CD4-positive, alpha-beta T cell treated with Interferon alpha-2 for 1 hour (primary cell): ENCODE results near the gene R3HDM4.

Source experiments
- DNase-seq, 2 donors: peaks; one replicate each; pipeline ENCODE4 v3.0.0-alpha.2; 2020 to 2022

R3HDM4 gene

DNA sequence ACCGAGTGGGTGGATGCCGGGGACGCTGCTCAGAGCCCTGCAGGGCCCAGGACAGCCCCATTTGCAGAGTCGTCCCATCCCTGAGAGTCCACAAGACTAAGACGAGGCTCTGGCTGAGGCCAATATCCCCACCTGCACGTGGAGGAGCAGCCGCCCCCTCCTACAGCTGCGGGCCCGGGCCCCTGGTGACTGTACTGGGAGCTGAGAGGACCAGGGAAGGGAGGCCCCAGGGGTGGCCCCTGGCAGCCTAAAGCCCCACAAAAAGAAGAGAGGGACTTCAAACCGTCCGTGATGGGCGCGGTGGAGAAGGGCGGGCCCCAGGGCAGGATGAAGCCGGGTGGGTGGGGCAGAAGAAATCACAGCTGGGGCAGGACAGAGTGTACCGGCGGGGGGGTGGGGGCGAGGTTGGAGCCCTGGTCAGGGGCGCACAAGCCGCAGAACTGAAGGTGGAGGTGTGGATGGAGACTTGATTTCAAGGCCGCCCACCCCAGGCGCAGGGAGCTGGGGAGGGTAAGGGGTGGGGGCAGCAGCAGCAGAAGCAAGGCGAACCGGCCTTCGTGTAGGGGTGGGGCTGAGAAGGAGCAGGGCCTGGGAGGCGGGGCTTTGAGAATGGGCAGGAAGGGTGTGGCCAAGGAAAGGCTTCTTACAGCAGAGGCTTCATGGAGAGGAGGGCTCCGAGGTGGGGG, 40.6 kb downstream of the R3HDM4 start:
- DNase-seq, result peak; percentile 90

DNA sequence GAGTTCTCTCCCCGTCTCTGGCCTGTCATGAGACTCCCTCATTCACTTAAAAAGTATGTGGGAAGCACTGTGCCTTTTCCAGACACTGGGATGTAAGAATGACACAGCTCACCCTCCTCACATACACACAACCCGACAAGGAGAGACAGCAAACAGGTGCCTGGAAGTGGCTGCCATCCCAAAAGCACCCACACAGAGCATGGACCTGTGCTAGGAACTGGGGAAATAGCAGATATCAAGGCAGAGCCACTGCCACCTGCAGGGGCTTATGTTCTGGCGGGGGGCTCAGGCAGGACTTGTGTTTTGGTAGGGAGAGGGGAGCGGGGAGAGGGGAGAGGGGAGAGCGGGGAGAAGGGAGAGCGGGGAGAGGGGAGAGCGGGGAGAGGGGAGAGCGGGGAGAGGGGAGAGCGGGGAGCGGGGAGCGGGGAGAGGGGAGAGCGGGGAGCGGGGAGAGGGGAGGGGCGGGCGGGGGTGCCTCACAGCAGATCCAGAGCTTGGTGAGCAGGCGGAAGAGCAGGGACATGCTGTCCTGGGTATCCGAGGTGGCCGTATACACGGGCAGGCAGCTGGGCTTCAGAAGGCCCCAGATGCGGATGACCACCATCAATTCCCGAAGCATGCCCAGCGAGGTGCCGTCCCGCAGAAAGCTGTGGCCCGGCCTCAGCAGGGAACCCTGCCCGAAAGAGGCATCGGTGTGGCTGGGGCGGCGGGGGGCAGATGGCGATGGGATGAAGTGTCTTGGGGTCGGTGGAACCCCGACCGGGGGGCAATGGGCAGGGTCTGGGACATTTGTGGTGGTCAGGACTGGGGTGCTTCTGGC, 41.4 kb downstream of the R3HDM4 start:
- no peak for DNase-seq

DNA sequence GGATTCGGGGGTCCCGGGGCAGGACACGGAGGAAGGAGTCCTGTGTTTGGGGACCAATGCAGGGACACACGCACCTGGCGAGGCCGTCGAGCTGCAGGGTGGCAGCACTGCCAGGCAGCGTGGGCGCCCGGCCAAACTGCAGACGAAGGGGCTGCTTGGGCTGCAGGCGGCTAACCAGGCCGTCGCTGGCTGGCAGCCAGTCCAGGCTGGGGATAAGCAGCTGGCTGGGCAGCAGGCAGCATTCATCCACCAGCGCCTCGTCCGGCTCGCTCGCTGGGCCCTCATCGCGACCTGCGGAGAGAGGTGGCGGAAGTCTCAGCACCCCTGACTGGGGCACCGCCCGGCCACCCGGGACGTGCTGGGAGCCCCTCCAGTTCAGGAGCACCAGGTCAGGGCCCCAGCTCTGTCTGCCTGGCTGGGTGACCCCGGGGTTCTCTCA, 42.0 kb downstream of the R3HDM4 start:
- DNase-seq, result no peak

DNA sequence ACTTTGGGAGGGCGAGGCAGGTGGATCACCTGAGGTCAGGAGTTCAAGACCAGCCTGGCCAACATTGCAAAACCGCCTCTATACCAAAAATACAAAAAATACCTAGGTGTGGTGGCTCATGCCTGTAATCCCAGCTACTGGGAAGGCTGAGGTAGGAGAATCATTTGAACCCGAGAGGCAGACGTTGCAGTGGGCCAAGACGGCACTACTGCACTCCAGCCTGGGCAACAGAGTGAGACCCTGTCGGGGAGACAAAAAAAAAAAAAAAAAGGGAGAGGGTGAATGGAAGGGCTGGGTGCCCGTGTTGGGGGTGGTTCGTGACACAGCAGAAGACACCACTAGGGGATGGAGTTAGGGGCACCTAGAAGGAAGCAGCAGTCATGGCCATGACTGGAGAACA, 42.7 kb downstream of the R3HDM4 start:
- DNase-seq, result no peak

DNA sequence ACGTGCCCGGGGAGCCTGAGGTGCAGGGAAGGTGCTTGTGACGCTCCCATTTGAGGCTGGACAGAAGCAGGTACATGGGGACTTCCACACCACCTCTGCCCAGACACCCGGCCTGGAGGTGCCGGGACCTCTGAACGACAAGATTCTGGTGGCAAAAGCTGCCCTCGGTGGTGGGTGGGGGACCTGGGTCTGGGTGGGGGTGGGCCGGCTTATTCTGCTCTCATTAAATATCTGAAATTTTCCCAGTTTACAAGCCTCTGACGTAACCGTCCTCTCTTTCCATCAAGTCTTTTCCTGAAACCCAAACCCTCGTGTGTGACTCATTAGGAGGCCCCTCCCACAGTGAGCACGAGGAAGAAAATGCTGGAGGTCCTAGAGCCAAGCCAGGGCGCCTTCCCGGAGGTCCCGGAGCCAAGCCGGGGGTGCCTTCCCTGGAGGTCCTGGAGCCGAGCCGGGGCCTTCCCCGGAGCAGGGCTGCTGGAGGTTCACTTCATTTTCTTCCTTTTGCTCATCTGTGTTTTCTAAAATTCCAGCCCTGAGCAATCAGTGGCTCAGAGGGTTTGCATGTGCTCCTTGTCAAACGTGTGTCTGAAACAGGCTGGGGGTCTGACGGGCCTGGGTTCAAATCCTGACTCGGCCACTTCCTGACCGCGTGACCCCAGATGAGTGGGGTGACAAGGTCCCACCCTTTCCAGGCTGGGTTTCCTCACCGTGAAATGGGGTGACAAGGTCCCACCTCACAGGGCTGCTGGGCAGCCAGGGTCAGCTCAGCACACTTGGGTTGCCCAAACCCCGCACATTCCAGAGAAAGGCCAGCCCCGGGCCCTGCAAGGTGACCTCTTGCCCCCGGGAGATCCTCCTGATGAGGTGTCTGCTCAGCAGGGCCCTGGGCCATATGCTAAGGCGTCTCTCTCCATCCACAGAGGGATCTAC, 43.5 kb downstream of the R3HDM4 start:
- no peak for DNase-seq

DNA sequence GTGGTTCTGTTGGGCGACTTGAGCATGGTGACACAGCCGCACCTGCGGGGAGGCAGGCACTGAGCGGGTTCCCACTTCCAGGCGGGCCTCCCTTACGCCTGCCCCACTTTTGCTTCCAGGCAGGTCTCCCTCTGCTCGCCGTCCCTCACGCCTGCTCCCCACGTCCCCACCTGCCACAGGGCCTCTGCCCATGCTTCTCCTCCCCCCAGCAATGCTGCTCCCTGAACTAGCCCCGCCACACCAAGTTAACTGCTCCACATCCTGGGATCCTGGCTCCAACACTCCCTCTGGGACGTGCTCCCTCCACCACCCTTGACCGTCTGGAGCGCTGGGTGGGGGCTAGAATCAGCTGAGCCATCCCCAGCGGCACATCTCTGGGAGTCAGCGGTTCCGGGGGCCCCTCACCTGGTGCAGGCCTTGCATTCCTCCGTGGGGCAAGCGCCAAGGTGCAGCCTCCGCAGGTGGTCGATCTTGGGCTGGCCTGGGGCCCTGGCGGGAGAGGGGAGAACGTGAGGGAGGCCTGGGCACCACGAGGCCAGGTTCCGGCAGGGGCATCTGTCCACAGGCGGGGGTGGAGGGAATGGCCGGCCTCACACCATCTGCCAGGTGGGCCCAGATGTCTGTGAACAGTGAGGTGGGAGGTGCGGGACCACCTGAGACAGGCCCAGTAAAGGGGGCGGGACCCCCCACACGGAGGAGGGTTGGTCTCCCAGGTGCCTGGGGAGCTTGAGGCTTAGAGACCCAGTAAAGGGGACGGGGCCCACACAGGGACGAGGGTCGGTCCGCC, 44.4 kb downstream of the R3HDM4 start:
- no peak for DNase-seq

DNA sequence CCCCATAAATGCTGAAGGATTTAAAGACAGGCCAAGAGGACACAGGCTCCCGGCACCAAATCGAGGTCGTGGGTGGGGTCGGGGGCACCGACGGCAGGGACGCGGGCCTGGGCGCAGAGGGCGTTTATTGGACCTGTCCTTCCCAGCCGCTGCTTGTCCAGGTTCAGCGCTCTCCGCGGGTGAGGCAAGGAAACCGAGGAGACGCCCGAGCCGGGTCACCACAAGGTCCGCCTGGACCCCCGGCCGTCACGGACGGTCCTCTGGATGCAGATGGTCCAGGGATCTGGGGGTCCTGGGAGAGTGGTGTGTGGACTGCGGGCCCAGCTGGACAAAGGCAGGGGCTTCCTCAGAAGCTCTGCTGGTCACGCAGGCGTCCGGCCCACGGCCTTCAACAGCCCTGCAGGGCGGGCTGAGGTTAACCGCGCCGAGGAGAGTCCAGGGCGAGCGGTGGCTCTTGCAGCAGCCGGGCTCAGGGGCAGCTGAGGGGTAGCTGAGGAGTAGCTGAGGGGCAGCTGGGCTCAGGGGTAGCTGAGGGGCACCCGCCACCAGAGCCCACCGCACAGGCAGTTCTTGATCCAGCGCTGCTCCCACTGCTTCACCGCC, 45.1 kb downstream of the R3HDM4 start:
- no peak for DNase-seq

DNA sequence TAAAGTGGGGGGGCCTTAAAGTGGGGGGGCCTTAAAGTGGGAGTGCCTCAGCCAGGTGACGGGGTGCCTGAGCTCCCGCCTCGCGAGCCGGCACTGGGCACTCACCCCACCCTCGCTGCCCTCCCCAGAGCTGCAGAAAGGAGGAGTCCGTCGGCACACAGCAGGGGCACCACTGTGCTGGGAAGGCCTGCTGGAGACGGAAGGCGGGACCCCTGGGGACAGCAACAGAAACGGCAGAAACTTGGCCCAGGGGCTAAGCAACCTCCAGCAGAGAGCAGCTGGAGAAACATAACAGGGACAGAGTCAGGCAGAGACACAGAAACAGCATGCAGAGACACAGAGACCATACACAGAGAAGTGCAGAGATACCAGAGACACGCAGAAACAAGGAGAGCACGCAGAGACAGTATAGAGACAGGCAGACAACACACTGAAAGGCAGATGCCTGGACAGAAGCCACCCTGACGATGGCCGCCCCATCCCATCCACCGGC, 45.7 kb downstream of the R3HDM4 start:
- DNase-seq, result no peak

DNA sequence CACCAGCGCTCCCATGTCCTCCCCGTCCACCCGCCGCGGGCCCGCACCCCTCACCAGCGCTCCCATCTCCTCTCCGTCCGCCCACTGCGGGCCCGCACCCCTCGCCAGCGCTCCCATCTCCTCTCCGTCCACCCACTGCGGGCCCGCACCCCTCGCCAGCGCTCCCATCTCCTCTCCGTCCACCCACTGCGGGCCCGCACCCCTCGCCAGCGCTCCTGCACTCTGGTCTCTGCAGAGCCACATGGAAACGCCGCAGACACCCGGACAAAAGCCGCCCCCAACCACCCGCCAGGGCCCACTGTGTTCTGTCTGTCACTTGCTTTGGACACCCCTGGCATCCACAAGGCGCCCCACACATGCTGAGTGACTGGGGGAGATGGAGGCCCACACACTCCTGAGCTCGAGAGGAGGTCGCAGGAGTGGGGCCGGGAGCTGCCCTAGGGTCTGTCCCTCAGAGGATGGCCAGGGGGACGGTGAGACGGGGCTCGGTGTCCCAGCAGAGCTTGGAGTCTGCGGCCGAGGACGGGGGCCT, 46.2 kb downstream of the R3HDM4 start:
- no peak for DNase-seq

DNA sequence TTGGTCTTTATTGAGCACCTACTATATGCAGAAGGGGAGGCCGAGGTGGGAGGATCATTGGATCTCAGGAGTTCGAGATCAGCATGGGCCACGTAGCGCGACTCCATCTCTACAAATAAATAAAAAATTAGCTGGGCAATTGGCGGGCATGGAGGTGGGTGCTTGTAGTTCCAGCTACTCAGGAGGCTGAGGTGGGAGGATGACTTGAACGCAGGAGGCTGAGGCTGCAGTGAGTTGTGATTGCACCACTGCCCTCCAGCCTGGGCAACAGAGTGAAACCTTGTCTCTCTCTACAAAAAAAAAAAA, 49.8 kb downstream of the R3HDM4 start:
- DNase-seq, result no peak

DNA sequence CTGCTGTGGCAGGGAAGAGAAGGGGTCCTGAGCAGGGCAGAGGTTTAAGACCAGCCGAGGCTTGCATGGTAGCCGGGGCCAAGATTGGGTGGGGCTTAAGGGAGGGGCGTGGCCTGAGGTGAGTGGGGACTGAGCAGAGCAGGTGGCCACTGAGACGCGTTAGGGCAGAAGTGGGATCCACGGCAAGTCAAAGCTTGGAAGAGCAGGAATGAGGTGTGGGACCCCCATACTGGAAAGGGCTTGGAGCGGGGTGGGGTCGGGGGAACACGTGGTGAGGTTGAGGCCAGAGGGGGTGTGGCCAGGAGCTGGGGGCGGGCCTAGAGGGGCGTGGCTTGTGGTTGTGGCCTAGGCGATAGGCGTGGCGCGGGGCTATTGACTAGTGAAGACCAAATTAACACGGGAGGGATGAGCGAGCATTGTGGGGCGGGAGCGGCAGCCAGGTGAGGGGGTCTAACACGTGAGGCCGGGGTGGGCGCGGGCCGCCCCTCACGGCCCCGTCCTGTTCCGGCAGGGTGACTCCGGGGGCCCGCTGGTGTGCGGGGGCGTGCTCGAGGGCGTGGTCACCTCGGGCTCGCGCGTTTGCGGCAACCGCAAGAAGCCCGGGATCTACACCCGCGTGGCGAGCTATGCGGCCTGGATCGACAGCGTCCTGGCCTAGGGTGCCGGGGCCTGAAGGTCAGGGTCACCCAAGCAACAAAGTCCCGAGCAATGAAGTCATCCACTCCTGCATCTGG, 50.3 kb downstream of the R3HDM4 start:
- peak; percentile 82 to 85 for DNase-seq

DNA sequence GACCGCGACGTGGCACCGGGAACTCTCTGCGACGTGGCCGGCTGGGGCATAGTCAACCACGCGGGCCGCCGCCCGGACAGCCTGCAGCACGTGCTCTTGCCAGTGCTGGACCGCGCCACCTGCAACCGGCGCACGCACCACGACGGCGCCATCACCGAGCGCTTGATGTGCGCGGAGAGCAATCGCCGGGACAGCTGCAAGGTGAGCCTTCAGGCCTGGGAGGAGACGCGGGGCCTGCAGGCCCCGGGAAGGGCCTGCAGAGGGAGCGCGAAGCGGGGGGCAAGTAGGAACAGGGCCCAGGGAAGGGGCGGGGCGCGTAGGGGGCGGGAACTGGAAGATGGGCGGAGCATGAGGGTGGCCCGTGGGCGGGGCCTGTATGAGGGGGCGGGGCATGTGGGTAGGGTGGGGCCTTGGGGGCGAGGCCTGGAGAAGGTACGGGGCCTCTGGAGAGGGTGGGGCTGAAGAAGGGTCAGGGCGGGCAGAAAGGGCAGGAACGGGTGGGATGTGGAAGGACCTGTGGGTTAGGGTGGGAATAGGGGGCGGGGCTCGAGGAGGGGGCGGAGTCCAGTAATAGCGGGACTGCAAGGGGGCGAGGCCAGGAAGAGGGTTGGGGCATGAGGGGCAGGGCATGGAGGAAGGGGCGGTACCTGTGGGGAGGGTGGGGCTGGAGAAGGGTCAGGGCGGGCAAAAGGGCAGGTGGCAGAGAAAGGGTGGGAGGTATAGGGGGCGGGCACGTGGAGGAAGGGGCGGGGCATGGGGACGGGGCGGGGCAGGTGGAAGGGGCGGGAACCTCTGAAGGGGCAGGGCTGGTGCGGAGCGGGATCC, 51.1 kb downstream of the R3HDM4 start:
- DNase-seq, result peak; percentile 73 to 74

DNA sequence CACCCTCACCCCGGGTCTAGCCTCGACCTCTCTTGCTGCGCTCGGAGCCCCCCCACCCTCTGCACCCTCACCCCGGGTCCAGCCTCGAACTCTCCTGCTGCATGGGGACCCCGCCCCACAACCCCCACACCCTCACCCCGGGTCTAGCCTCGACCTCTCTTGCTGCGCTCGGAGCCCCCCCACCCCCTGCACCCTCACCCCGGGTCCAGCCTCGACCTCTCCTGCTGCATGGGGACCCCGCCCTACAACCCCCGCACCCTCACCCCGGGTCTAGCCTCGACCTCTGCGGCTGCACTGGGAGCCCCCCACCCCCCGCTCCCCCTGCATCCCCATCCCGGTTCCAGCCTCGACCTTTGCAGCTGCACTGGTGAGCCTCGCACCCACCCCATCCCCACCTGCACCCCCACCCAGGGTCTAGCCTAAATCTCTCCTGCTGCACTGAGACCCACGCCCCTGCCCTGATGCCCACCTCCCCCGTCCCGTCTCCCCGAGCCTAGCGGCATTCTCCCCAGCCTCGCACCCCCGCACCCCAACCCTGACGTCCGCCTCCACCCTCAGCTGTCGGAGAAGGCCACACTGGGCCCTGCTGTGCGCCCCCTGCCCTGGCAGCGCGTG, 51.8 kb downstream of the R3HDM4 start:
- DNase-seq, result no peak

DNA sequence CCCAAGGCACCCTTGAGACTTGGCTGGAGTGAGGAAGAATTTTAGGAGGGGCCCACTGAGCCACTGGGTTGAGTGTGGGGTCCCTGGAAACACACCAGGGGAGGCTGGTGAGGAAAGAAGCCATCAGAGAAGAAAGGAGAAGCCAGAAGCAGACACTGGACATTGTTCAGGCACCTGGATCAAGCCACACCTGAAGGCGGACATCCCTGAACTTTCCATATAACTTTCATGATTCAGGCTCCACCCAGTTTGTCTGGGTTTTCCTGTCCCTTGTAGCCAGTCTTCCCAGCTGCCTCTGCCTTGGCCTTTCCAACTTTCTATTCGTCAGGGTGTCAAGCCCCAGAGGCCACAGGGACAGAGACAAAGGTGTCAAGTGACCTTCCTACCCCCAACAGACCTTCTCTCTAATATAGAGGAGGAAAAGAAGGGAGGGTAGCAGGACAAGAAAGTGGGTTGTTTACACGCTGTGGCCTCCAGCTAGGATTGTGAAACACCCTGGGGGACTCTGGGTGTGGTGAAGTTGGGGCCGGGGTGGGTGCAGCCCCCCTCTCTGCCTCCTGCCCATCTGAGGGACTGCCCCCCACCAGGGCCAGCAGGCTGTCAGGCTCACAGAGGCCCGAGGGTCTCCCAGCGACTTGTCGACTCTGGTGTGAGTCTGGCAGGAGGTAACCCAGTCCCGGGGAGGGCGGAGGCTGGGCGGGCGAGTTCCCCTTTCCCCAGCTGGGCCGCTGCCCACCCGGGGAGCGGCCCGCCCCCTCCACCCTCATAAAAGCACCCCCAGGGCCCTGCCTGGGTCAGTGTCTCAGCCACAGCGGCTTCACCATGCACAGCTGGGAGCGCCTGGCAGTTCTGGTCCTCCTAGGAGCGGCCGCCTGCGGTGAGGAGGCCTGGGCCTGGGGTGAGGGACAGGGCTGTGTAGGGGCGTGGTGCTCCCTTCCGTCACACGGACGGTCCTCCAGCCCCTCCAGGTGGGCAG, 53.9 kb downstream of the R3HDM4 start, which contains the start of gene CFD:
Gene CFD, plus strand, starts transcription at position 797 of the 976 bp plus-strand sequence. Its CDS starts 26 bp downstream, at position 823.
- peak in 1 of 2 donors; percentile 56 for DNase-seq

DNA sequence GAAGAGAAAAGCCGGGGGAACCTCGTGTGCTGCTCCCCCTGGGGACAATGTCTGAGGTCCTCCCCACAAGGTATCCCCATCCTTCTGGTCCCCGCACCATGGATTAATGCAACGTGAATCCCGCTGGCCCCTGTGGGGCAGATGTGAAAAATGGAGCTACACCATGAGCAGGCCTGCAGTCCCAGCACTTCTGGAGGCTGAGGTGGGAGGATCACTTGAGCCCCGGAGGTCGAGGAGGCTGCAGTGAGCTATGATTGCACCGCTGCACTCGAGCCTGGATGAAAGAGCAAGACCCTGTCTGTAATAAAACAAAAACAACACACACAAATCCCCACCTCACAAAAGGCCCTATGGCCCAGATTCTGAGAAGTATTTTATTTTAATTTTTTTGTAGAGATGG, 54.7 kb downstream of the R3HDM4 start:
- no peak for DNase-seq

DNA sequence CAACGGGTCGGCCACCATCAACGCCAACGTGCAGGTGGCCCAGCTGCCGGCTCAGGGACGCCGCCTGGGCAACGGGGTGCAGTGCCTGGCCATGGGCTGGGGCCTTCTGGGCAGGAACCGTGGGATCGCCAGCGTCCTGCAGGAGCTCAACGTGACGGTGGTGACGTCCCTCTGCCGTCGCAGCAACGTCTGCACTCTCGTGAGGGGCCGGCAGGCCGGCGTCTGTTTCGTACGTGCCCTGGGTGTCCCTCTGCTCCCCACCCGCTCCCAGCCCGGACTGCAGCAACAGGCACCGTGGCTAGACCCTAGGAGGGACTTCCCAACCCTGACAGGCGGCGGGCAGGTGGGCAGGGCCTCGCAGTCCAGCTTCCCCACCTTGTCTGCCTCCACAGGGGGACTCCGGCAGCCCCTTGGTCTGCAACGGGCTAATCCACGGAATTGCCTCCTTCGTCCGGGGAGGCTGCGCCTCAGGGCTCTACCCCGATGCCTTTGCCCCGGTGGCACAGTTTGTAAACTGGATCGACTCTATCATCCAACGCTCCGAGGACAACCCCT, 57.4 kb downstream of the R3HDM4 start:
- no peak for DNase-seq

DNA sequence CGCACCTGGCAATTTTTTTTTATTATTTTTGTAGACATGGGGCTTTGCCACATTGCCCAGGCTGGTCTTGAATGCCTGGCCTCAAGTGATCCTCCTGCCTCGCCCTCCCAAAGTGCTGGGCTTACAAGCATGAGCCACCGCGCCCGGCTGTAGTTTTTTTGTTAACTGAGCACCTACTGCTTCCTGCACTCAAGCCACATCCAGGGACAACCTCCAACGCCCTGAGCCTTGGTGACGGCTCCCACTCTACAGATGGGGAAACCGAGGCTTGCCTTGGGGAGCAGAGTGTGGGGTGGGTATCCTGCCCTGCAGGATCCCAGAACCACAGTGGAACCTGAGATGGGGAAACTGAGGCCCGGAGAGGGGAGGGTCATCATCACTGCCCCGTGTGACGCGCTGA, 57.9 kb downstream of the R3HDM4 start:
- no peak for DNase-seq

DNA sequence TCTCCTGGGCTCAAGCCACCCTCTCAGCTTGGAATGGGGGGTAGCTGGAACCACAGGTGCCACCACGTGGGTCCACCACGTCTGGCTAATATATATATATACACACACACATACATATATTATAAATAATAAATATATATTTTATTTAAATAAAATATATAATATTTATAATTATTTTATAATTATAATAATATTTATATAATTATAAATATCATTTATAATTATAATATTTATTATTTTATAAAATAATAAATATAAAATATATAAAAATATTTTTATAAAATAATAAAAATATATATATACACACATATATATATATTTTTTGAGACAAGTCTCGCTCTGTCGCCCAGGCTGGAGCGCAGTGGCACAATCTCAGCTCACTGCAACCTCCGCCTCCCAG, 58.5 kb downstream of the R3HDM4 start:
- DNase-seq, result no peak
